ENCODE measurements around the gene PNMA6E.
"Not testable (repeated sequence)": the region's sequence is repeated elsewhere in the genome, so short reads cannot be mapped to it uniquely, and the experiment has no call there.

Gene PNMA6E

DNA sequence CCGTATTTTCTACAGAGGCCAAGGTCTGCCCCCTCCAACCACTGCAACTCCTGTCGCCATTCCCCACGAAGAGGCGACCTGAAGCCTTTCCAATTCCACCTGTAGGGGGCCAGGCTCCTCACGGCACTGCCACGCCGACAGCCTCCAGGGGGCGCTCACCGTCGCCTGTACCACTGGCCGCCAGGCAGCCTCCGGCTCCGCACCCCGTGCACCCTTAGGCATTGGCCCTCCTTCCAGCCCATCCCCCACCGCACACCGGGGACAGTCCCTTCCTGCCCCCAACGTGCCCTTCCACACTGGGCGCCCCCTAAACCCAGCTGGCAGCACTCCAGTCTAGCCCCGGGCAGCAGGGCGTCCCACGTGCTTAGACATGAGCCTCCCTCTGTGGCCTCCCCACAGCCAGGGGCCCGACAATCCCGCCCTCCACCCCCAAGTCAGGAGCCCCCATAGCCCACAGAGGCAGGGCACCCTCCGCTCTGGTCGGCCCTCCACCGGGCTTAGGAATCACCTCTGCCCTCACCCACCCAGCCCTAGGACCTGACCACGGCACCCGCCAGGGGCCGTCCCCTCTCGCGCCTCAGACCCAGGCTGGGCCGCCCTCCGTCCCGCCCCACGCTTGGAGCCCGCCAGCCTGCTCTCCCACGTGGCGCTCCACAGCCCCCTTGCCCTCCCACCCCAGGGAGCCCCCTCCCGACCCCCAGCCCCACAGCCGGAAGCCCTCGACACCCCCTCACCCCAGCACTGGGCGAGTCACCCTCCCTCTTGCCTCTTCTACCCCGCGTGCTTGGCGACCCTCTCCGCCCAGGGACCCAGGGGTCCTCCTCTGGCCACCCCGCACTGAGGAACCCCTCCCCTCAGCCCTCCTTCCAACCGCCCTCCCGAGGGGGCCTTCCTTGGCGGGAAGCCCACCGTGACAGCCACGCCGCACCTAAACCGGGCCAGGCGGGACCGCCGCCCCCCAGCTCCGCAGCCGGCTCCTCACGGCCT is 711 bp downstream of the PNMA6E start:
- DNase-seq (ENCODE audit: insufficient read length, low spot score) (peak; percentile 83), FAIRE-seq (peak; percentile 51)
- no peak for TF ChIP-seq POU2F2 (IDR thresholded peaks at IDR 0.05; ENCODE audit: low read depth, low read length)

DNA sequence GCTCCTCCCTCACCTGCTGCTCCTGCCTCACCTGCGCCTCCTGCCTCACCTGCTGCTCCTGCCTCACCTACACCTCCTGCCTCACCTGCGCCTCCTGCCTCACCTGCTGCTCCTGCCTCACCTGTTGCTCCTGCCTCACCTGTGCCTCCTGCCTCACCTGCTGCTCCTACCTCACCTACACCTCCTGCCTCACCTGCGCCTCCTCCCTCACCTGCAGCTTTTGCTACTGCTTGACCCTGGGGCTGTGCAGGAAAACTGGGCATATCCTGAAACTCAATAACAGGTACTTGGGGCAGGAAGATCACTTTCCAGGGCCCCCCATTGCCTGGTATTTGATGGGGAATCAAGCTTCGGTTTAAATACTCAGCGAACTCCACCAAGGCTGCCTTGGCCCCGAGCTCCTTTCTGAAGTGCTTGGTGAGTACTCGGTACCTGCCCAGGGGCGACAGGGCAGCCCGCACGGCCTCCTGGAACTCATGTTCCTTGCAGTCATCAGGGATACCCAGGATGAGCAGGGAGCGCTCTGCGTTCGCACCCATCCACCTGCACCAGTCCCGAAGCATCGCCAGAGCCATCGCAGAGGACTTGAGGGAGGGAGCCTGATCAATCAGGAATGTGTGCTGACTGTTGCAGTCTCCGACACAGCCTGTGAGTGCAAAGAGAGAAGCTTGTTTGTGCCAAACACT is 2.7 kb downstream of the PNMA6E start:
- no peak for TF ChIP-seq POLR2AphosphoS5 (IDR thresholded peaks at IDR 0.05; ENCODE audit: low read depth, low read length)
- no peak for TF ChIP-seq PAX5 (IDR thresholded peaks at IDR 0.05; ENCODE audit: insufficient read depth, low read length, severe bottlenecking)
- no peak for TF ChIP-seq POU2F2 (IDR thresholded peaks at IDR 0.05; ENCODE audit: low read depth, low read length)
- TF ChIP-seq TAF1 (IDR thresholded peaks at IDR 0.05; ENCODE audit: low read depth, low read length) = no peak
- no peak for TF ChIP-seq SPI1 (IDR thresholded peaks at IDR 0.05; ENCODE audit: low read depth, low read length)
- no peak for TF ChIP-seq POLR2A (IDR thresholded peaks at IDR 0.05; ENCODE audit: low read depth, low read length)
- FAIRE-seq (no peak), DNase-seq (ENCODE audit: insufficient read length, low spot score) (no peak)

DNA sequence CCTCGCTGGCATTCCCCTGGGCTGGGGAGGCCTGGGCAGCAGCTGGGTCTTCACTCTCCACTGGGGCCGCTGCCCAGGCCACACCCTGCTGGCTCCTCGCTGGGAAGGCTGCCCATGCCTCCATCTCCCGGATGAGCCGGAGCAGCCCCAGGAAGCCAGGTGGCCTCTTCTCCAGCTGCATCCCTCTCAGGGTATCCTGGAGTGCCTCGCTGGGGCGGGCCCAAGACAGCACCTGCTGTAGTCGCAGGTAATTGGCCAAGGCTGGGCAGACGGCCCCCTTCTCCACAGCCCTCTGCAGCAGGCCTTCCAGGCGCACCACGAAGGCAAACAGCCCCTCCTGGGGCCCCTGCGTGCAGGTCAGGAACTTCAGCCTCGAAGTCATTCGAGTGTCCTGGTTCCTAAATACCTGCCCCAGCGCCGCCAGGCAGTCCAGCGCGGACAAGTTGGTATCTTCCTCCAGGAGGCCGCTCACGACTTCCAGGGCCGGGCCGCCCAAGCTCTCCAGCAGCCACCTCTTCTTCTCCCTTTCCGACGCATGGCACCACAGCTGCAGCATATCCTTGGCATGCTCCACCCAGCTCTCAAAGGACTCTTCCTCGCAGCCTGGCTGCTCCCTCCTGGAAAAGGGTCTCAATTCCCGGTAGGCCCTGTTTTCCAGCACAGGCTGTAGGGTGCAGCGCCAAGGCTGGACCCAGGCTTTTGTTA is 3.7 kb downstream of the PNMA6E start:
- DNase-seq (ENCODE audit: insufficient read length, low spot score) (no peak), FAIRE-seq (no peak)
- TF ChIP-seq POU2F2 (IDR thresholded peaks at IDR 0.05; ENCODE audit: low read depth, low read length) (no peak), POLR2A (IDR thresholded peaks at IDR 0.05; ENCODE audit: low read depth, low read length) (no peak), TAF1 (IDR thresholded peaks at IDR 0.05; ENCODE audit: low read depth, low read length) (no peak), SPI1 (IDR thresholded peaks at IDR 0.05; ENCODE audit: low read depth, low read length) (no peak), POLR2AphosphoS5 (IDR thresholded peaks at IDR 0.05; ENCODE audit: low read depth, low read length) (no peak), PAX5 (IDR thresholded peaks at IDR 0.05; ENCODE audit: insufficient read depth, low read length, severe bottlenecking) (no peak)

DNA sequence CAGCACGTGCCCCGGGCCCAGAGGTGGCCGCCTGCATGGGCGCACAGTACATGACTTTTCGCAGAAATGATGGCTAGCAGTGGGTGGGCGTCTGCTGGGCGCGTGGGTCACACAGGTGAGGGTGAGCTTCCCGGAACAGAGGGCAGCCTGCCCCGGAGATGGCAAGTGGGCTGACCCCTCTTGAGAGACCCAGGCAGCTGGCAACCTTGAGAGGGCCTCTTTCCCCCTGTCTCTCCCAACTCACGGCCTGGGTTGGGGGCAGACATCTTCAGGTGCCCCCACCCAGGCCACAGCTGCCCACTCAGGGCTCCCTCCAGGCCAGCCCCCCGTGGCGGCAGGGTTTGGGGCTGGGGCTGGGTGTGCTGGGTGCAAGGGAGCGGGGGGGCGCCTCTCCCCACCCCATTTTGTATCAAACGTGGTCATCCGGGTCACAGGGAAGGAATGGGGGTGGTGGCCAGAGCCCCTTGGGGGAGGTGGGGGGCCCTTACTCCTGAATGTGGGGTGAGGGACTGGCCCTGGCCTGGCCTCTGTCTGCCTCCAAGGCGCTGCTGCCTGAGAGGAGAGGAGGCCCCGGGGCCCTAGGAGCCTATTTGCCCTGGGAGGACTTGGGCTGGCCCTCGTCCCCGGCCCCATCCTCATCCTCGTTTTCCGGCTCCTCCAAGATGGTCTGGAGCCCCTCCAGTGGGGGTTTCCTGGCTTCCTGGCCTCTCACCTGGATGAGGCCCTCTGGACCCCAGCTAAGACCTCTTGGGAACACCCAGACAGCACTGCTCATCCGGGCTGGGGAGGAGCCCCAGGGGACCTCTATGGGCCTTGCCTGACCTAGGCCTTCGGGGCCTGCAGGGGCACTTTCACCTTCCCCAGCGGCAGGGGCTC is 4.6 kb downstream of the PNMA6E start:
- FAIRE-seq (peak; percentile 62), DNase-seq (ENCODE audit: insufficient read length, low spot score) (no peak)
- no peak for TF ChIP-seq PAX5 (IDR thresholded peaks at IDR 0.05; ENCODE audit: insufficient read depth, low read length, severe bottlenecking)
- no peak for TF ChIP-seq SPI1 (IDR thresholded peaks at IDR 0.05; ENCODE audit: low read depth, low read length)
- no peak for TF ChIP-seq POLR2A (IDR thresholded peaks at IDR 0.05; ENCODE audit: low read depth, low read length)
- TF ChIP-seq POU2F2 (IDR thresholded peaks at IDR 0.05; ENCODE audit: low read depth, low read length) = no peak
- no peak for TF ChIP-seq POLR2AphosphoS5 (IDR thresholded peaks at IDR 0.05; ENCODE audit: low read depth, low read length)
- TF ChIP-seq TAF1 (IDR thresholded peaks at IDR 0.05; ENCODE audit: low read depth, low read length) = no peak

DNA sequence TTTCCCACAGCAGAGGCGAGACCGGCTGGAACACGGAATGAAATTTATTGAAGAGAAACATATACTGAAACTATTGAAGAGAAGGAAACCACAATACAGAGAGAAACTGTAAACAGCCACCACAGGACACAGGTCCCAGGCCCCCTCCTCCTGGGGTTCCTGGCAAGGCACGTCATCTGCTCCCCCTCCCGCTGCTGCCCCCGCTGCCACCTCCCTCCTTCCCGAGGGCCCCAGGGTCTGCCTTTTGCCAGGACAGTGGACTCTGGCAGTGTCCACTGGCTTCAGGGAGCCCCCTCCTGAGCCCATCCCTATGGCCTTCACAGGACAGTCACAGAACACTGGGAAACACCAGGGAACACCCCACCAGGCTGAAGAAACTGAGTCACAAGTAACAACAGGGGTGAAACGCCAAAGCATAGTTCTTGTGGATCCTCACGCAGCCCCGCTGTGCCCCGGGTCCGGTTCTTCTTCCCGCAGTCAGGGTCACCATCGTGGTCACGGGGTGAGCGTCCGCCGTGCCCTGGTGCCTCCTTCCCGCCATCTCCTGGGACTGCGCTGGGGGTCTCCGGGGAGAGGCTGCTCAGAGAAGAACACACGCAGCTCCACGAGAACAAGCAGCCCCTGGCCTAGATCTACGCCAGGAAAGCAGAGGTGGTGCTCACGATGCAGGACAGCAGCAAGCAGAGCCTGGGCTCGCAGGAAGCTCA is 5.4 kb downstream of the PNMA6E start:
- no peak for DNase-seq (ENCODE audit: insufficient read length, low spot score)
- no peak for FAIRE-seq
- no peak for TF ChIP-seq PAX5 (IDR thresholded peaks at IDR 0.05; ENCODE audit: insufficient read depth, low read length, severe bottlenecking)
- TF ChIP-seq SPI1 (IDR thresholded peaks at IDR 0.05; ENCODE audit: low read depth, low read length) = no peak
- no peak for TF ChIP-seq POLR2AphosphoS5 (IDR thresholded peaks at IDR 0.05; ENCODE audit: low read depth, low read length)
- TF ChIP-seq POU2F2 (IDR thresholded peaks at IDR 0.05; ENCODE audit: low read depth, low read length) = no peak
- TF ChIP-seq POLR2A (IDR thresholded peaks at IDR 0.05; ENCODE audit: low read depth, low read length) = no peak

DNA sequence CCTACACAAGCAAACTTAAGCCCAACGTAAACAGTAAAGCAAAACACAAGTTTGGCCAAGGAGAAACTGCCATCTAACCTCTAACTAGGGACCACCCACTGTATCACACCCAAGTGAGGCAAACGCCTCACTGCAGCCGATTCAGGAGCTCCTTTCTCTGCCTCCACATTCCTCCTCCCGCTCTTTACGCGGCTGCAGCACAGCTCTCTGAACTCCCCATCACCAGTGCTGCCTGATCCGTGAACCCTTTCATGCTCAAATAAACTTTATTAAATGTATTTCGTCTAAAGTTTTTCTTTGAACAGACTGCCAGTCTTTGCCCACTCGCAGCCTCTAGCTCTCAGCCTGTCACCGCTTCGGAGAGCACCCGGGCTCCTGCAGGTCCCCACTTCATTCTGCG is 6.5 kb downstream of the PNMA6E start:
- TF ChIP-seq PAX5 (IDR thresholded peaks at IDR 0.05; ENCODE audit: insufficient read depth, low read length, severe bottlenecking) (no peak), POLR2AphosphoS5 (IDR thresholded peaks at IDR 0.05; ENCODE audit: low read depth, low read length) (no peak), TAF1 (IDR thresholded peaks at IDR 0.05; ENCODE audit: low read depth, low read length) (no peak), POLR2A (IDR thresholded peaks at IDR 0.05; ENCODE audit: low read depth, low read length) (no peak), SPI1 (IDR thresholded peaks at IDR 0.05; ENCODE audit: low read depth, low read length) (no peak), POU2F2 (IDR thresholded peaks at IDR 0.05; ENCODE audit: low read depth, low read length) (no peak)
- FAIRE-seq (no peak), DNase-seq (ENCODE audit: insufficient read length, low spot score) (no peak)

DNA sequence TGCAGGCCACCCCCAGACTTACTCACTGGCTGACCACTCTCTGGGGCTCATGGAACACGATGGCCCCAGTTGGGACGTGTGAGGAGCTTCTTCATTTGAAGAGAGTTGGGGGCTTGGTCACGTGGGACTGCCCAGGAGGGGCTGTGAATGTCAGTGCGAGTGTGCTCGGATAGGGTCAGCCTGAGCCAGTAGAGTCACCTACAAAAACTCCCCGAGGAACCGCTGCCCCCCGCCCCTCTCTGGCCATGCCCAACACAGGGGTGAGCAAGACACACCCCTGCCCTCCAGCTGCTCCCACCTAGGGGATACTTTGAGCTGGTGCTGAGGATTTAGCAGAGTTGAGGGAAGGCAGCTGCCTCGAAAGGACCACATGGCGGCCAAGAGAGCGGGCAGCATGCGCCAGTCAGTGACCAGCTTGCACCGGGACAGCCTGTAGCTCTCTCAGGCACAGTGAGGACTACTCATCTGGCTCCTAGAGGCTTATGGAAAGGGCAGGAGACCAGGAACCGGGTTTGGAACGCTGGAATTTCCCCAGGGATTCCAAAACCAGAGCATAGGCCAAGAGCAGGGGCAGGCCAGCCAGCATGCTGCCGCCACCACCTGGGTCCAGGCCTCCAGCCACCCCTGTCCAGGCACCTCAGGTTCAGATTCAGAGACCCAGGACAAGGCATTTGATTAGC is 8.4 kb downstream of the PNMA6E start:
- DNase-seq (ENCODE audit: insufficient read length, low spot score) = no peak

DNA sequence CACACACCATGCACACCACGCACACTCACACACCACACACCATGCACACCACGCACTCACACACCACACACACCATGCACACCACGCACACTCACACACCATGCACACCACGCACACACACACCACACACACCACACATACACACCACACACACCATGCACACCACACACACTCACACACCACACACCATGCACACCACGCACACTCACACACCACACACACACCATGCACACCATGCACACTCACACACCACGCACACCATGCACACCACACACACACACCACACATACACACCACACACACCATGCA is 11.7 kb downstream of the PNMA6E start:
- FAIRE-seq; DNase-seq (ENCODE audit: insufficient read length, low spot score): not testable (repeated sequence)

More for the DNA sequence above, 8.4 kb downstream of the PNMA6E start:
- no peak for TF ChIP-seq SPI1 (IDR thresholded peaks at IDR 0.05; ENCODE audit: low read depth, low read length)
- TF ChIP-seq POLR2AphosphoS5 (IDR thresholded peaks at IDR 0.05; ENCODE audit: low read depth, low read length) = no peak
- no peak for TF ChIP-seq TAF1 (IDR thresholded peaks at IDR 0.05; ENCODE audit: low read depth, low read length)
- no peak for TF ChIP-seq PAX5 (IDR thresholded peaks at IDR 0.05; ENCODE audit: insufficient read depth, low read length, severe bottlenecking)
- TF ChIP-seq POU2F2 (IDR thresholded peaks at IDR 0.05; ENCODE audit: low read depth, low read length) = no peak
- no peak for TF ChIP-seq POLR2A (IDR thresholded peaks at IDR 0.05; ENCODE audit: low read depth, low read length)
- FAIRE-seq = no peak

Measured in GM12891 (cell line).